GM12865 (cell line): ENCODE measurements around the gene SLC12A3.

Experiments
- DNase-seq: peaks from one replicate; pipeline ENCODE4 v3.0.0; 2010; ENCODE audit warnings: low read depth
- H3K4me3 ChIP-seq: 2 replicates; pipeline ENCODE4 v1.5.1; 2011; ENCODE audit warnings: mild to moderate bottlenecking, low read depth, low read length, control low read depth
- TF ChIP-seq, protein P1 (sequence below): IDR thresholded peaks from 2 replicates; pipeline ENCODE4 v1.5.1; 2011; ENCODE audit warnings: low read length, control low read depth, low read depth, inconsistent platforms; ENCODE audit not compliant: insufficient read depth; ENCODE audit errors: missing control alignments

The SLC12A3 gene

GRCh38 chr16:56910654-56911539 lies 45.9 kb downstream of the SLC12A3 start:
- H3K4me3 ChIP-seq: no peak overlapping the region
- peak; percentile 65 for DNase-seq
- TF ChIP-seq, protein P1, sequence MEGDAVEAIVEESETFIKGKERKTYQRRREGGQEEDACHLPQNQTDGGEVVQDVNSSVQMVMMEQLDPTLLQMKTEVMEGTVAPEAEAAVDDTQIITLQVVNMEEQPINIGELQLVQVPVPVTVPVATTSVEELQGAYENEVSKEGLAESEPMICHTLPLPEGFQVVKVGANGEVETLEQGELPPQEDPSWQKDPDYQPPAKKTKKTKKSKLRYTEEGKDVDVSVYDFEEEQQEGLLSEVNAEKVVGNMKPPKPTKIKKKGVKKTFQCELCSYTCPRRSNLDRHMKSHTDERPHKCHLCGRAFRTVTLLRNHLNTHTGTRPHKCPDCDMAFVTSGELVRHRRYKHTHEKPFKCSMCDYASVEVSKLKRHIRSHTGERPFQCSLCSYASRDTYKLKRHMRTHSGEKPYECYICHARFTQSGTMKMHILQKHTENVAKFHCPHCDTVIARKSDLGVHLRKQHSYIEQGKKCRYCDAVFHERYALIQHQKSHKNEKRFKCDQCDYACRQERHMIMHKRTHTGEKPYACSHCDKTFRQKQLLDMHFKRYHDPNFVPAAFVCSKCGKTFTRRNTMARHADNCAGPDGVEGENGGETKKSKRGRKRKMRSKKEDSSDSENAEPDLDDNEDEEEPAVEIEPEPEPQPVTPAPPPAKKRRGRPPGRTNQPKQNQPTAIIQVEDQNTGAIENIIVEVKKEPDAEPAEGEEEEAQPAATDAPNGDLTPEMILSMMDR: no peak

GRCh38 chr16:56911771-56912571 lies 47.0 kb downstream of the SLC12A3 start:
- no peak overlapping the region for H3K4me3 ChIP-seq
- TF ChIP-seq, protein P1: no peak
- DNase-seq: peak; percentile 85

- TF ChIP-seq, protein P1: no peak
- no peak overlapping the region for H3K4me3 ChIP-seq
- DNase-seq: no peak
Observed at GRCh38 chr16:56912746-56913708, 48.0 kb downstream of the SLC12A3 start.

DNA sequence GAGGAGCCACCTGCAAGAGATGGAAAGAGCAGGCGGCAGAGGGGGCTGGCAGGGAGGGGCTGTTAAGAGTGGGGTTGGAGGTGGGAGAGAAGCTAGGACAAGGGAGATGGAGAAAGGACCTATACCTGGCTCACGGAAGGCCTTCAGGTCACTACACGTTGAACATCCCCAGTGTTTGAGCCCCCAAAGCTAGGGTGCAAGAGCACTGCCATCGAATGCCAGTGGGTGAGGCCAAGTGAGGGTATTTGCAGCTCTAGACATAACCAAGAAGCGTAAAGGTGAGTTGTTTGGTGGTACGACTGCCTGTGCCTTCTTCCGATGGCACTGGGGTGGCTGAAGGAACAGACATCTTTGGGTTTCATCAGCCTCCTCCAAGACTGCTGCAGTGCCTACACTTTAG lies 49.9 kb downstream of the SLC12A3 start:
- TF ChIP-seq, protein P1: no peak
- no peak overlapping the region for H3K4me3 ChIP-seq
- DNase-seq: no peak

DNA sequence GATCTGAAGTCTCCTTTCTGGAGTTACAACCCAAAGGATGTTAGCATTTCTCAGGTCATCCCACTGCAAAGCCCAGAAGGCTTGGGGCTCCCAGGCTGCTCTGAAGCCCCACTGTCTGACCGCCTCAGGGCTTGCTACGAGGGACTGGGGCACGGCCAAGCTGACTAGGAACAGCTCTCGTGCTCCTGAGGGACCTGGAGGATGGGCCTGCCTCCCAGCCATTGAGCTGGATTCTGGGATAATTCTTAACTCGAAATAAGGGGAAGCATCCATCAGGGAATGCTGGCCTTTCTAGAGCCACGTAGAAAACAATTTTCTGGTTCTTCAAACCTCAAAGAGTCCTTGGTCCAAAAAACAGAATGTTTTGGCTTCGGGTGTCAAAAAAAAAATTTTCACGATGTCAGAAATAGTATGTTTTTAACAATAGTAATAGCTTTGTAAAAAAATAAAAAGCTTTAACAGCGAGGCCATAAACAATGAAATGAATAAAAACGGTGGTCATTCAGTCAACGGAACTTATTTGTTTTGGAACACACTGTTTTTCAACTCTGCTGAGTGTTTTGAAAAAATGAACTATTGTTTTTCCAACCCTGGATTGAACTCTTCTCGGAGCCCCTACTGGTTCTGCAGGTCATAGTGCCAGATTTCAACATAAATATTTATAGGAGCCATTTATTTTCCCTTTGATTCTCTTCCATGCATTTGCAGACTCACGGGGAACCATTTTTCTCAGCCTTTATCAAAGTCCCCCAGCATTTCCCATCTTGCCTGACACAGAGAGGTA lies 50.5 kb downstream of the SLC12A3 start:
- TF ChIP-seq, protein P1: no peak
- no peak overlapping the region for H3K4me3 ChIP-seq
- no peak for DNase-seq
